Measurements from ENCODE around the gene ZNF608. TPM values are rescaled to one million over a fixed set of nuclear protein-coding genes. Genes with fewer than 3 reads are reported as not detected.

ZNF608 gene
- total RNA-seq, 3 donors from 2014 or later, result 15.7 to 82.1 (median 58.7) TPM

DNA sequence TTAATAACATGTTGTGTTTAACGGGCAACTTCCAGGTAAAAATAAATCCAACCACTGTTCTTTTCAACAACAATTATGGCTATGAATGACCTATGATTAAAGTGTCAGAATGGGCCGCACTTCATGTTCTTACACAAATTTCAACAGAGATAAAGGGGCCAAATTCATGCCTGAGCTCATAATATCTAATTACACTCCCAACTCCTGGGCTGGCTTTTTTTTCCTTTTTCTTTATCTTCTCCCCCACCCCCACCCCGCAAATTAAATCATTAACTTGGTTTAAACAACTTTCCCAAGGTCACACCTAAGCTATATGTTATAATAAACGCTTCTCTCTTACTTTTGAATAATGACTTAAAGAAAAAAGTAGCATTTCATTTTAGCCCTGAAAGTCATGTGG is 25.8 kb downstream of the ZNF608 start:
- no peaks in the 10 kb centered on the region for H3K9me3 ChIP-seq
- H3K4me3 ChIP-seq, result no peak overlapping the region
- H3K27me3 ChIP-seq, result no peaks in the 10 kb centered on the region
- TF ChIP-seq POLR2AphosphoS5 (IDR thresholded peaks at IDR 0.05) (no peak), POLR2A (IDR thresholded peaks at IDR 0.05) (no peak), CTCF (IDR thresholded peaks at IDR 0.05) (no peak)
- no peak overlapping the region for H3K27ac ChIP-seq
- intact Hi-C loops (cut with DNase I; ENCODE audit: low total_unique reads), result no loop called here
- H3K36me3 ChIP-seq, result no peaks in the 10 kb centered on the region
- peaks cover 0 to 7% of the 10 kb centered on the region in 2 donors for H3K4me1 ChIP-seq
- DNase-seq (ENCODE audit: low spot score in 2 of 2), result no peak

DNA sequence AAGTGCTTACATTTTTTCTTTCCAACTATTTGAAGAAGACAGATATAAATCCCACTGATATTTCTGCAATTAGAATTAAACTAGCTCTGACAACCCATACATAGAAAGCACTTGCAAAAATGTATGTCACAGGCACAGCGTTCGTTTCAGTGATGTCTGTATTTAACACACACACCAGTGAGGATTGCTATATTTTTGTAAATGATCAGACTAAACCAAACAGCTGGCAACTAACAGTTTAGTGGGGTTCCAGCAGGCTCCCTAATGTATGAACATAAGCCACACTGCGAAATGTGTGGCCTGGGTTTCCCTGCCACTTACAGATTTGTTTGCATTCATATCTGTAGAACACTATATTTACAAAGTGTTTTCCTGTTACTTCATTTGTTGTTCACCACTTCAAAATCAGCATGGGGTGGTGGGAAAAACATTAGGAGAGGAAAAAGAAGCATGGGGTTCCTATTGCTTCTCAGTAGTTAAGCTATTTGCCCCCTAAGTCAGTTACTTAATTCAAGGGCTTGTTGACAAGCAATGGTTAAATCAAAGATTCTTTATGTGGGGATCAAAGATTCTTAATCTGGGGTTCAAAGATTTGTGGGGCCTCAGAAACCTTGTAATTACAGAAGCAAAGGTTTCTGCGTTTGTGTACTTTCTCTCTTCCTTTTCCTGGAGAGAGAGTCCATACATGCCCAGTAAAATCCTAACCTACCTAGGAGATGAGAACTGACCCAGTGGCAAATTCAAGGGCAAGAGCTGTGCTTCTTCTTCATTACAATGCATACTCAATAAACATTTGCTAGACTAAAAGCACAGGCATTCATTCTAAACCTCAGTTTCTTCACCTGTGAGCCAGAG is 27.1 kb downstream of the ZNF608 start:
- Histone ChIP-seq H3K4me1 (peaks cover 0 to 7% of the 10 kb centered on the region in 2 donors), H3K36me3 (no peaks in the 10 kb centered on the region)
- TF ChIP-seq CTCF (IDR thresholded peaks at IDR 0.05), result no peak
- no peak for TF ChIP-seq POLR2AphosphoS5 (IDR thresholded peaks at IDR 0.05)
- no peak for TF ChIP-seq POLR2A (IDR thresholded peaks at IDR 0.05)

DNA sequence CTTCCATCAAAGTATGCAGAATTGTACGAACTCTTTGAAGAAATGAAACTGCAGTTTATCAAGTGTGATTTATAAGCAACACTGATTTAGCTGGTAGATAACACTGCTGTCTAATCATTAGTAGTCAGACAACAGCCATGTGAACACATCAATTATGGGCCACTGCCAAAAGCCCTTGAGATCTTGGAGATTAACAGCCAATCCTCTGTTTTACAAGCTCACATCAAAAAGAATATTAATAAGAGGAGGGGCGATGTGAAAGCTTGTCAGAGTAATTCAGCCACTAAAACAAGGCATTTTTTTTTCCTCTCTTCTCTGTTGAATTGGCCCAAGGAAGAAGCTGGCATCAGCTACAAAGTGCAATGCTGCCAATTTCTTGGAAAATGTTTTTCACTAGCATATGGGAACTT is 28.1 kb downstream of the ZNF608 start:
- Histone ChIP-seq H3K4me3 (no peak overlapping the region), H3K9me3 (no peaks in the 10 kb centered on the region), H3K27me3 (no peaks in the 10 kb centered on the region), H3K36me3 (no peaks in the 10 kb centered on the region), H3K4me1 (peaks cover 0 to 7% of the 10 kb centered on the region in 2 donors), H3K27ac (no peak overlapping the region)
- intact Hi-C loops (cut with DNase I; ENCODE audit: low total_unique reads), result no loop called here
- TF ChIP-seq POLR2AphosphoS5 (IDR thresholded peaks at IDR 0.05) (no peak), POLR2A (IDR thresholded peaks at IDR 0.05) (no peak), CTCF (IDR thresholded peaks at IDR 0.05) (no peak)
- no peak for DNase-seq (ENCODE audit: low spot score in 2 of 2)

More for the DNA sequence above, 27.1 kb downstream of the ZNF608 start:
- H3K9me3 ChIP-seq, result no peaks in the 10 kb centered on the region
- no peak for DNase-seq (ENCODE audit: low spot score in 2 of 2)
- H3K4me3 ChIP-seq, result no peak overlapping the region
- intact Hi-C loops (cut with DNase I; ENCODE audit: low total_unique reads), result no loop called here
- no peak overlapping the region for H3K27ac ChIP-seq
- no peaks in the 10 kb centered on the region for H3K27me3 ChIP-seq

DNA sequence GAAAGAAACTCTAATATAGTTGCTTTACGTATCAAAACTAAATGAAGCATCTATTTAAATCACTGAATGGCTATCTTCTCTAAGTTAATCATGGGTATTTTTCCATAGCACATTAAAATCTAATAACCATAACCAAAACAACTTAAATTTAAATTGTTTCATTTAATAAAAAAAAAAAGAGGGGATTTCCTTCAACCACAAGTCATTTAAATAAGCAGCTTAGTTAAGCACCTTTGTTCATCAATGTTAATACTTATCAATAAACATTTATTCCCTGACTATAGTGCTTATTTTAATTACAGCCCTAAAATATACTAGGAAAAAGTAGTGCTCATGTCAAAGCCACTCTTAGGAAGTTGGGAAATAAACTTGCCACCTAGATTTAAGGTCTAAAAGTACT is 30.3 kb downstream of the ZNF608 start:
- Histone ChIP-seq H3K4me3 (no peak overlapping the region), H3K36me3 (no peaks in the 10 kb centered on the region), H3K27me3 (no peaks in the 10 kb centered on the region), H3K9me3 (no peaks in the 10 kb centered on the region), H3K27ac (no peak overlapping the region), H3K4me1 (peaks cover 0 to 7% of the 10 kb centered on the region in 2 donors)
- intact Hi-C loops (cut with DNase I; ENCODE audit: low total_unique reads), result no loop called here
- TF ChIP-seq POLR2A (IDR thresholded peaks at IDR 0.05) (no peak), CTCF (IDR thresholded peaks at IDR 0.05) (no peak), POLR2AphosphoS5 (IDR thresholded peaks at IDR 0.05) (no peak)
- no peak for DNase-seq (ENCODE audit: low spot score in 2 of 2)

GRCh38 chr5:124714910-124715309 is 31.5 kb downstream of the ZNF608 start:
- H3K4me1 ChIP-seq, result peaks cover 0 to 7% of the 10 kb centered on the region in 2 donors
- no peaks in the 10 kb centered on the region for H3K36me3 ChIP-seq
- no peak for DNase-seq (ENCODE audit: low spot score in 2 of 2)
- no peak overlapping the region for H3K27ac ChIP-seq
- no peaks in the 10 kb centered on the region for H3K27me3 ChIP-seq
- intact Hi-C loops (cut with DNase I; ENCODE audit: low total_unique reads), result no loop called here
- no peaks in the 10 kb centered on the region for H3K9me3 ChIP-seq
- TF ChIP-seq CTCF (IDR thresholded peaks at IDR 0.05) (no peak), POLR2AphosphoS5 (IDR thresholded peaks at IDR 0.05) (no peak), POLR2A (IDR thresholded peaks at IDR 0.05) (no peak)
- no peak overlapping the region for H3K4me3 ChIP-seq
